ENCODE results near the gene PSORS1C1.
"Not testable (repeated sequence)": the region's sequence is repeated elsewhere in the genome, so short reads cannot be mapped to it uniquely, and the experiment has no call there.

Gene PSORS1C1

GRCh38 chr6:31114541-31114878 is at the start of gene PSORS1C1:
Gene PSORS1C1, plus strand, starts transcription at chr6:31114800. Its CDS starts 14,833 bp downstream, at chr6:31129633.
- peak; percentile 78 for DNase-seq

DNA sequence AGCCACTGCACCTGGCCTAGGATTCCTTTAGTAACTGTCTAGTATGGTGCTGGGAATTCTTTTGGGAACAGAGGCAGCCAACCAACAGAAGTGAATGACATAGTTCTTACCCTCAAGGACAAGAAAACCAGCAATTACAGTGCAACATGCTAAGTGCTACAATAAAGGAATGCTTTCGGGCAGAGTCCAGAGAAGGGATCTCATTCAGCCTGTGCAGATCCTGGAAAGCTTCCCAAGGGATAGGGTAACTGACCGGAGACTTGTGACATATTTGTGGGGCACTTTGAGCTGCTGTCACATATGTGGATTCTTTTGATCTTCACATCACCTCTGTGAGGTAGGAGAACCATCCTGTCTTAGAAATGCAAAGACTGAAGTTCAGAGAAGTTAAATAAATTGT is 49.0 kb upstream of the PSORS1C1 start:
- no peak for DNase-seq

DNA sequence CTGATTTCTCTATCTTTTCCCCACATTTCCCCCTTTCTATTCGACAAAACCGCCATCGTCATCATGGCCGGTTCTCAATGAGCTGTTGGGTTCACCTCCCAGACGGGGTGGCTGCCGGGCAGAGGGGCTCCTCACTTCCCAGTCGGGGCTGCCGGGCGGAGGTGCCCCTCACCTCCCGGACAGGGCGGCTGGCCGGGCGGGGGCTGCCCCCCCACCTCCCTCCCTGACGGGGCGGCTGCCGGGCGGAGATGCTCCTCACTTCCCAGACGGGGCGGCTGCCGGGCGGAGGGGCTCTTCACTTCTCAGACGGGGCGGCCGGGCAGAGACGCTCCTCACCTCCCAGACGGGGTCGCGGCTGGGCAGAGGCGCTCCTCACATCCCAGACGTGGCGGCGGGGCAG is 47.6 kb upstream of the PSORS1C1 start:
- not testable (repeated sequence) for DNase-seq

GRCh38 chr6:31067891-31068668 is 46.5 kb upstream of the PSORS1C1 start:
- not testable (repeated sequence) for DNase-seq

DNA sequence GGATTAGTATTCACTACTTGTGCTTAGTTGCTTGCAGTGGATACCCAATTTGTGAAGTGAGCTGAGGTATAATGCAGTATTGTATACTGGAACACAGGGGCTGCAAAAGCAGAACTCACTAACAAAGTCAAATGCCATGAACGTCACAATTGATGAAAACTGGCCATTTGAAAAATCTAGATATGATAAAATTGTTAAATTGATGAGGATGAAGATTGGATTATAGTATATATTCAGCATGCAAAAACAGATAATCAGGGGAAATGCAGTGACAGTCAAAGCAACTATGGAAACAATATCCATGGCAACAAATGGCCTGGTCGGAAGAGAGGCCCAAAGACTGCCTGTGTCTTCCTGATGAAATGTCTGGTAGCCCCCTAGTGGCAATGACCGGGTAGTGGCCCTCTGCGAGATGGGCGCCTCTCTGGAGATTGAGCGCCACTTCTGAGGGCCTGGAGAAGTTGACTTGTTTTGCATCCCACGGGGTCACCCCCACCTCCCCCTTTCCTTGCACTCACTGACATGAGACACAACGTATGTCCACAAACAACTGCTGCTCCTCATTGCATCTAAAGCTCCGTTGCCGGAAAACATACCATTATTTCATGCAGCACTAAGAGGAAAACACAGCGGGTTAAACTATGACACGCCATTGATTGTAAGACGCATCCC is 45.8 kb upstream of the PSORS1C1 start:
- DNase-seq = peak; percentile 57

DNA sequence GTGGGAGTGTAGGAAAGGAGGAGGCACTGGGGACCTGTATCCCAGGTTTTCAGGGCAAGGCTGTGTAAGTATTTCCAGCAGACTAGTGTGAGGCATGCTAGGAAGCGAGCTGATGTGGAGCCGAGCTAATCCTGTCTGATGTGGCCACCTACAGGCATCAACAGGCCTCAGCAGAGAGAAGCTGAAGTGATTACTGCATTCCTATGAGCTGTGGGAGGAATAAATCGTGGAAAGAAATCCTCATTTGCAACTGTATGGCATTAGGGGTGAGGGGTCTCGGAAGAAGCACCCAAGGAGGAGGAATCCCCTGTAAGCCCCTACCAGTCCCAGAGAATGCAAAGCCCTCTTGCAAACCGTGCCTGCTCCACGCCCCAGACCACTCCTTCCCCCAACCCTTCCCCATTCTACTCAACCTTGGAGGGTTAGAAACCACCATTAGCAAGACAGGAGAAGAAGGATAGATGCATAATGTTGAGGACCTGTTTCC is 43.8 kb upstream of the PSORS1C1 start:
- DNase-seq = peak; percentile 47

- DNase-seq = no peak
Measured at GRCh38 chr6:31074401-31074800, 40.2 kb upstream of the PSORS1C1 start.

GRCh38 chr6:31075528-31075927 is 39.1 kb upstream of the PSORS1C1 start:
- no peak for DNase-seq

- no peak for DNase-seq
Measured at GRCh38 chr6:31076611-31077010, 38.0 kb upstream of the PSORS1C1 start.

- DNase-seq = peak; percentile 51
Measured at GRCh38 chr6:31079656-31080261, 34.8 kb upstream of the PSORS1C1 start.

DNA sequence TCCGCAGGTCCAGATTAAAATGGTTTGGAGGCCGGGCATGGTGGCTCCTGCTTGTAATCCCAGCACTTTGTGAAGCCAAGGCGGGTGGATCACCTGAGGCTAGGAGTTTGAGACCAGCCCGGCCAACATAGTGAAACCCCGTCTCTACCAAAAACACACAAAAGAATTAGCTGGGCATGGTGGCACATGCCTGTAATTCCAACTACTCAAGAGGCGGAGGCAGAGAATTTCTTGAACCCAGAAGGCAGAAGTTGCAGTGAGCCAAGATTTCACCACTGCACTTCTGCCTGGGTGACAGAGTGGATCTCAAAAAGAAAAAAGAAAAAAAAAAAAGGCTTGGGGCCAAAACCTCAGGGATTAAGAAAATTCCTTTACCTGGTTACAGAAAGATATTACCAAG is 32.7 kb upstream of the PSORS1C1 start:
- no peak for DNase-seq

- no peak for DNase-seq
Measured at GRCh38 chr6:31083742-31084354, 30.8 kb upstream of the PSORS1C1 start.

- no peak for DNase-seq
Measured at GRCh38 chr6:31086788-31087440, 27.7 kb upstream of the PSORS1C1 start.

- peak; percentile 78 for DNase-seq
Measured at GRCh38 chr6:31087494-31088089, 27.0 kb upstream of the PSORS1C1 start.

DNA sequence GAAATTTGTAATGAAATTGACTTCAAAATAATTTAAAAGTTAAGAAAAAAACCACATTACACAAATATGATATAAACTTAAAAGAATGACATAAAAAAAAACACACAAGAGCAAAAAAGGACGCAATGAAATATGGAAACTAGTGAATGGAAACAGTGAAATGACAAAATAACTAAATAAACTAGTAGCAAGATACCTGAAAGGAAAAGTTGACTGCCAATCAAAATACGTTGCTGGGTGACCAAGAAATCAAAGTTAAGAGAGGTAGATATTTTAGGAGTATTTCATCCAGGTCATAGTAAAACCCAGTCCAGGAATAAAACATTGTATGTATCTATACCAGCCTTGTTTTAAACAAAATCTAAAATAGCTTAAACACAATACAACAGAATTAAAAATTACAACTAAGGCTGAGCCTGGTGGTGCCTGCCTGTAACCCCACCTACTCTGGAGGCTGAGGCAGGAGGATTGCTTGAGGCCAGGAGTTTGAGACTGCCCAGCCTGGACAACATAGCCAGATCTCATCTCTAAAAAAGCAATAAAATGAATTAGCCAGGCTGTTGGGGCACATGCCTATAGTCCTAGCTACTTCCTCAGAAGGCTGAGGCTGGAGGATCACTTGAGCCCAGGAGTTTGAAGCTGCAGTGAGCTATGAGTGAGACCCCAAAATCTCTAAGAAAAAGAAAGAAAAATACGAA is 24.2 kb upstream of the PSORS1C1 start:
- DNase-seq = no peak

DNA sequence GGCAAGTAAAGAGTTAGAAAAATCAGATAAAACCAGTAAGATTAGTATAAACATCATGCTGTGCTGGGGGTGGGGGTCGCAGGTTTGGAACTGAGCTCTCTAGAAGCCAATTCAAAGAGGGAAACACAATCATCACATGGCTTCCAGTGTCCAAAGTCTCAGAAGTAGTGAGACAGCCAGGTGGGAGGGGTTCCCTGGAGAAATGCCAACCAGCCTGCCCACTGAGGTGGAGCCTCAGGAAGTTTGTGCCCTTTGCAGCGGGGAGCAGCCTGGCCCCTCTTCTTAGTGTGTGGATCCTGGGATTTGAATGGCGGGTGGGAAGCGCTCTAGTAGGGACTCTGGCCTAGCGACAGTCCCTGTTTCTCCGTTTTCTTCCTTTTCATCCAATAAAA is 23.6 kb upstream of the PSORS1C1 start:
- DNase-seq = no peak

DNA sequence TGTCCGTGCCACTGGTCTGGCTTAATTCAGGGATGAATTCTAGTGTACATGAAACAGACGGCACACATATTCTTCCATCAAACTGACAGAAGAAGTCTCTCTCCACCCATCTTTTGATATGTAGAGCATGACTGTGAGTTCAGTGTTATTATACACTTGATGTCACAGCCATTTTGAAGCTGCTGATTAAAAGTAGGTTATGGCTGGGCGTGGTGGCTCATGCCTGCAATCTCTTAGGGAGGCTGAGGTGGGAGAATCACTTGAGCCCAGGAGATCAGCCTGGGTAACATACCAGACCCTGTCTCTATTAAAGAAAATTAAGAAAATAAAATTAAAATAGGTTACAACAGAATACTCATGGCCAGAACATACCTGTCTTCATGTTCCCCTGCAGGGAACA is 22.9 kb upstream of the PSORS1C1 start:
- no peak for DNase-seq

DNA sequence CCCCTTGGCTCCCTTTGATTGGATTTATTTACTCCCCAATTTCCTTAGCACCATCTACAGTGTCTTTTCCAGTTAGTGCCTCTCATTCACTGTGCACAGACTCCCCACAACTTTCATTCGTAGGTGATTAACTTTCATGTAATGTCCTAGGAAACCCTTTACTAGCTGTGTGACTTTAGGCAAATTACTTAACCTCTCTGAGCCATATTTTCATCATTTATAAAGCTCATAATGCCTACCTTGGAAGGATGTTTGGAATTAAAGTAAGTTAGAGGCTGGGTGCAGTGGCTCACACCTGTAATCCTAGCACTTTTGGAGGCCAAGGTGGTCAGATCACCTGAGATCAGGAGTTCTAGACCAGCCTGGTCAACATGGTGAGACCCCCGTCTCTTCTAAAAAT is 22.4 kb upstream of the PSORS1C1 start:
- DNase-seq = no peak

DNA sequence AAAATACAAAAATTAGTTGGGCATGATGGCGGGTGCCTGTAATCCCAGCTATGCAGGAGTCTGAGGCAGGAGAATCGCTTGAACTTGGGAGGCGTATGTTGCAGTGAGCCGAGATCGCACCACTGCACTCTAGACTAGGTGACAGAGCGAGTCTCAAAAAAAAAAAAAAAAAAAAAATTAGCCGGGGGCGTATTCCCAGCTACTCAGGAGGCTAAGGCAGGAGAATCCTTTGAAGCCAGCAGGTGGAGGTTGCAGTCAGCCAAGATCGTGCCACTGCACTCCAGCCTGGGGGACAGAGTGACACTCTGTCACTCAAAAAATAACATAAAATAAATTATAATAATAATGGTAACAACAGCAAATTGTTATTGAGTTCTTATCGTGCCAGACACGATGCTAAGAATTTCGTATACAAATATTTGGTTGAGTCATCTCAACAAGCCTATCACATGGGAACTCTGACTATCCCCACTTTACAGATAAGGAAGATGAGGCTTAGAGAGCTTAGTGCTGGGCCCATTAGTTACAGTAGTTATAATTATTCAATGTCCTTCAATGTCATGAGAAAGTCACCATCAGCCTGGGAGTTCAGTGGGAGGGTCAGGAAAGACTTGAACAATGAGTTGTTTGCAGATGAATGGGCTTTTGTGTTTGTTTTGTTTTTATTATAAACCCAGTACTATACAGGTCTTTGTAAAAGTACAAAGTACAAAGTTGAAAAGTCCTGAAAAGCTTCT is 21.7 kb upstream of the PSORS1C1 start:
- DNase-seq = no peak

DNA sequence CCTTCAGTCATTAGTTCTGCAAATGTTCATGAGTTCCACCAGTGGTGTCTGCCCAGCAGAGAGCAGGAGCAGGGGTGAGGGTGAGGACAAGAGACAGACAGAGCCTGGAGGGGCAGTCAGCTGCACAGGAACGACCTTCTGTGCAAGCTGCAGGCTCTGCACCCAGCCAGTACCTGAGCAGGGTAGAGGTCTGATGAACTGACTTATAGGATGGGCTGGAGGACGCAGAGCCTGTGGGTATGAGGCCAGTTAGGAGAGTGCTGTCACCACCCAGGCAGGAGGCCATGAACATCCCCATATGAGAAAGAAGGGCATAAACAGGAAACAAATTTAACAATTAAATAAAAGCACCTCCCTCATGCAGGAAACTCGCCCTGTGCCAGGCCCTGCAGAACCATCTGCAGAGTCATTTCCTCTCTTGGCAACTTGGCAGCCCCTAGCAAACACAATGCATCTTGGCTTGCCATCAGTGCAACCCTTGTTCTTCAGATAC is 20.2 kb upstream of the PSORS1C1 start:
- no peak for DNase-seq

GRCh38 chr6:31096215-31096614 is 18.4 kb upstream of the PSORS1C1 start:
- DNase-seq = no peak
